ENCODE measurements around the gene VSTM4. TPM values are rescaled to one million over a fixed set of nuclear protein-coding genes. Genes with fewer than 3 reads are reported as not detected.

VSTM4 gene
- total and polyA plus RNA-seq, 2 of the 4 experiments (the other 2 are of a cell fraction): 2.4 to 2.9 TPM

- H3K27me3 ChIP-seq (ENCODE audit: control insufficient read depth, insufficient read depth, low read length): no peaks in the 10 kb centered on the region
- no peak overlapping the region for H2BK5ac ChIP-seq (ENCODE audit: low read depth, low read length, poor library complexity, severe bottlenecking)
- no peak for ATAC-seq (ENCODE audit: low read depth)
- dilution Hi-C loops (cut with HindIII; ENCODE audit: low sequenced_read_pairs, unreplicated experiment) (no loop called here), intact Hi-C loops (cut with micrococcal nuclease) (no loop called here), in situ Hi-C loops (cut with MboI; ENCODE audit: low sequenced_read_pairs) (no loop called here)
- H3K4ac ChIP-seq (ENCODE audit: low read depth, low read length): no peak overlapping the region
- DNase-seq: no peak
- H2AFZ ChIP-seq (replicated peaks; ENCODE audit: low read length, poor library complexity): no peak overlapping the region
- H4K91ac ChIP-seq (ENCODE audit: insufficient read depth, low read depth, low read length): no peak overlapping the region
- no peak overlapping the region for H3K9ac ChIP-seq (ENCODE audit: low read depth, low read length)
- H3K36me3 ChIP-seq (ENCODE audit: control insufficient read depth, insufficient read depth, low read length): no peaks in the 10 kb centered on the region
- CTCF ChIA-PET: interaction anchor here (0.6 kb wide), 1 partner anchor 15 kb away, joined by 3 read pairs; no protein-coding TSS in a partner anchor
- no peak overlapping the region for H2AK9ac ChIP-seq (replicated peaks; ENCODE audit: low read depth, low read length, poor library complexity)
- H3K4me1 ChIP-seq (ENCODE audit: control insufficient read depth, insufficient read depth, low read length): peaks cover 4% of the 10 kb centered on the region
- no peak overlapping the region for H4K5ac ChIP-seq (ENCODE audit: low read depth, low read length)
- H4K20me1 ChIP-seq (ENCODE audit: insufficient read depth, low read length): no peaks in the 10 kb centered on the region
- TF ChIP-seq RAD21 (IDR thresholded peaks at IDR 0.05; ENCODE audit: low read length) (no peak), MAFK (IDR thresholded peaks at IDR 0.05; ENCODE audit: low read depth, low read length) (no peak), RFX5 (IDR thresholded peaks at IDR 0.05; ENCODE audit: low read depth, low read length) (no peak)
- POLR2A ChIA-PET (ENCODE audit: unreplicated experiment): no interaction called here
- H3K27ac ChIP-seq (ENCODE audit: insufficient read depth, low read length): no peak overlapping the region
- H4K8ac ChIP-seq (ENCODE audit: low read depth in 2 of 2, low read length in 2 of 2): no peak overlapping the region
- no peak overlapping the region for H3K14ac ChIP-seq (replicated peaks; ENCODE audit: low read depth, low read length)
- no peak overlapping the region for H2BK20ac ChIP-seq (ENCODE audit: low read depth, low read length)
- BruUV-seq (replicated peaks): no TSS peak
- WGBS, 2 experiments (ENCODE audit: extremely low coverage in 2 of 2, insufficient read length in 1 of 2): no CpG with 5 or more reads among the region's 4 CpGs
- H2BK15ac ChIP-seq (ENCODE audit: low read depth, low read length): no peak overlapping the region
- no peaks in the 10 kb centered on the region for H3K79me1 ChIP-seq (ENCODE audit: low read depth in 1 of 2, low read length in 2 of 2)
- no peak overlapping the region for H3K56ac ChIP-seq (ENCODE audit: extremely low read depth, insufficient read depth, low read length)
- no peak overlapping the region for H3K18ac ChIP-seq (ENCODE audit: low read depth, low read length)
- H3K4me3 ChIP-seq (ENCODE audit: insufficient read depth, low read depth, low read length): no peak overlapping the region
- H3K4me2 ChIP-seq (ENCODE audit: low read depth, low read length): no peak overlapping the region
- H2AK5ac ChIP-seq (ENCODE audit: low read depth, low read length): no peak overlapping the region; the same call in 1 of the 2 replicates
- no peak overlapping the region for H3K23ac ChIP-seq (ENCODE audit: low read depth, low read length)
- no peak overlapping the region for H2BK120ac ChIP-seq (ENCODE audit: low read depth, low read length)
- no peaks in the 10 kb centered on the region; the same call in 1 of the 2 replicates for H3K9me3 ChIP-seq (ENCODE audit: control insufficient read depth, insufficient read depth, low read length)
- H3K9me1 ChIP-seq (ENCODE audit: insufficient read depth, low read length): peaks cover 8% of the 10 kb centered on the region
These were observed 37.3 kb upstream of the VSTM4 start for GRCh38 chr10:49152663-49153062.
